Calu3 (cell line): ENCODE measurements around the gene ZBTB47. TPM values are rescaled to one million over a fixed set of nuclear protein-coding genes. Genes with fewer than 3 reads are reported as not detected.

ENCODE experiments used
- BruUV-seq: library from RNA; stranded (reverse); fragments of 400-500 nt; replicated peaks from 2 replicates; lab custom pipeline; 2021; lab: Mats Ljungman, UMichigan
- CTCF ChIA-PET: fragments of 300-600 bp; sonication (Branson Sonifier 250); formaldehyde crosslinking; loops from one replicate; lab custom pipeline; 2022; ENCODE audit warnings: antibody characterized with exemption; lab: Charles Lee
- DNase-seq: peaks from one replicate; pipeline ENCODE4 v3.0.0; 2022
- H3K27ac Mint-ChIP-seq: one replicate; pipeline ENCODE4 v1.8.0; 2022; ENCODE audit warnings: mixed read lengths; ENCODE audit not compliant: unreplicated experiment
- H3K27me3 Mint-ChIP-seq: one replicate; pipeline ENCODE4 v1.8.0; 2022; ENCODE audit warnings: mixed read lengths; ENCODE audit not compliant: unreplicated experiment
- H3K36me3 Mint-ChIP-seq: one replicate; pipeline ENCODE4 v1.8.0; 2022; ENCODE audit warnings: mild to moderate bottlenecking, moderate library complexity, mixed read lengths; ENCODE audit not compliant: insufficient read depth, unreplicated experiment
- H3K4me1 Mint-ChIP-seq: one replicate; pipeline ENCODE4 v1.8.0; 2022; ENCODE audit warnings: mild to moderate bottlenecking, low read depth, mixed read lengths; ENCODE audit not compliant: unreplicated experiment
- H3K4me3 Mint-ChIP-seq: one replicate; pipeline ENCODE4 v1.8.0; 2022; ENCODE audit warnings: mild to moderate bottlenecking, low read depth, moderate library complexity, mixed read lengths; ENCODE audit not compliant: unreplicated experiment
- H3K9me3 Mint-ChIP-seq: one replicate; pipeline ENCODE4 v1.8.0; 2022; ENCODE audit warnings: low read depth, mixed read lengths; ENCODE audit not compliant: unreplicated experiment
- intact Hi-C: fragments of 100-400 bp; cut with micrococcal nuclease; formaldehyde crosslinking; loops from one replicate; pipeline ENCODE4 v1.10.0; 2022; ENCODE audit not compliant: unreplicated experiment
- total RNA-seq: library from RNA; stranded (reverse); gene quantifications from 2 replicates; pipeline ENCODE4 v1.2.3, GENCODE V29; 2022
- TF ChIP-seq, protein P1 (sequence below): fragments of 200-600 bp; IDR thresholded peaks from one replicate; pipeline ENCODE4 v1.8.0; 2022; ENCODE audit warnings: antibody characterized with exemption; ENCODE audit not compliant: unreplicated experiment

Gene ZBTB47
- total RNA-seq, 1 experiment from 2014 or later, result 7.2 TPM

DNA sequence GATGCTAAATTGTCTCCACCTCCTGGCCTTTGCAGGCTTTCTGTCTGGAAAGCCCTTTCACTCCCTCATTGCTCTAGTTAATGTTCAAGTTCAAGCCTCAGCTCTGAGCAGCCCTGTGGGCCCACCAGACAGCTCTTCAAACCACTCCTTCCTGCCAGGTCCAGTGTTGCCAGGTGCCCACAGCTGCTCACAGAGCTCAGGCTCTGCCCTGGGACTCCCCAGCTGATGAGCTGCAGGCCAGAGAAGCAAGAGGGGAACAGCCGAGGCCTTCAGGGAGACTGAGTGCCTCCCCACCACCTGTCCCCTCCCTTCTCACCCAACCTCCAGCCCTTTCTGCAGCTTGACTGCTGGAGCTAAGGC, 1.3 kb upstream of the ZBTB47 start:
- DNase-seq, result no peak
- TF ChIP-seq, protein P1, sequence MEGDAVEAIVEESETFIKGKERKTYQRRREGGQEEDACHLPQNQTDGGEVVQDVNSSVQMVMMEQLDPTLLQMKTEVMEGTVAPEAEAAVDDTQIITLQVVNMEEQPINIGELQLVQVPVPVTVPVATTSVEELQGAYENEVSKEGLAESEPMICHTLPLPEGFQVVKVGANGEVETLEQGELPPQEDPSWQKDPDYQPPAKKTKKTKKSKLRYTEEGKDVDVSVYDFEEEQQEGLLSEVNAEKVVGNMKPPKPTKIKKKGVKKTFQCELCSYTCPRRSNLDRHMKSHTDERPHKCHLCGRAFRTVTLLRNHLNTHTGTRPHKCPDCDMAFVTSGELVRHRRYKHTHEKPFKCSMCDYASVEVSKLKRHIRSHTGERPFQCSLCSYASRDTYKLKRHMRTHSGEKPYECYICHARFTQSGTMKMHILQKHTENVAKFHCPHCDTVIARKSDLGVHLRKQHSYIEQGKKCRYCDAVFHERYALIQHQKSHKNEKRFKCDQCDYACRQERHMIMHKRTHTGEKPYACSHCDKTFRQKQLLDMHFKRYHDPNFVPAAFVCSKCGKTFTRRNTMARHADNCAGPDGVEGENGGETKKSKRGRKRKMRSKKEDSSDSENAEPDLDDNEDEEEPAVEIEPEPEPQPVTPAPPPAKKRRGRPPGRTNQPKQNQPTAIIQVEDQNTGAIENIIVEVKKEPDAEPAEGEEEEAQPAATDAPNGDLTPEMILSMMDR, result no peak
- Mint-ChIP-seq H3K4me1 (peaks cover 20% of the 10 kb centered on the region), H3K36me3 (peaks cover 12% of the 10 kb centered on the region), H3K4me3 (peak overlapping the region; percentile 71), H3K27me3 (no peaks in the 10 kb centered on the region), H3K9me3 (no peaks in the 10 kb centered on the region), H3K27ac (peak overlapping the region; percentile 60)
- BruUV-seq, result no TSS peak
- CTCF ChIA-PET, result interaction anchor here (1.5 to 1.7 kb wide), 2 partner anchors 14 to 92 kb away, joined by 3 to 7 read pairs; no protein-coding TSS in a partner anchor
- intact Hi-C loops, result loop anchor here (2.0 kb wide), 1 partner anchor 93 kb away; no protein-coding TSS in a partner anchor

DNA sequence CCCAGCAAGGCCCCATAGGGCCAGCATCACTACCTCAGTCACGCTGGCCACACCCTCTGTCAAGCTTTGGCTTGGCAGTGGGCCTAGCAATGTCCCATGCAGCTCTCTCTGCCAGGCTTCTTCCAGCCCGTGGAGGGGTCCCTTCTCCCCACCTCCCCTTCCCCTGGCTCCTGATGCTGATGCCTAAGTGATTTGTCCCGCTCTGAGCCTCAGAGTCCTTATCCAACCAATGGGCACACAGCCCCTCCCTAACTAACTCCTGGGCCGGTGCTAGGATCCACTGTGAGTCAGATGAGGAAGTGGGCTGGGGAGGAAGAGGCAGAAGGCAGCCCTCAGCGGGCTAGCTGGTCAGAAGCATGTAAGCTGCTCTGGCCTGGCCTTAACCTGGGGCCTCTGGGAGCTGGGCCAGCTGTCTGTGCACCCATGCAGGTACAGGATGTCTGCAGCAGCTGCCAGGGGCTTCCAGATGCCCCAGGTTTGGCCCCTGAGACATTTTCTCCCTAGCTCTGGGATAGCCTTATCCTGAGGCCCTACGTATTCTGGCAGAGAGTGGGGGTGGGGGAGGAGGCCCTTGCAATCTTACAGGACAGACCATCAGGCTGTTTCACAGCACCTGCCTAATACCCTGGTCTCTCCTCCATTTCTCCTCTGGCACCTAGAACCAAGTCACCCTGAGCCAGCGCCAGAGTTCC, 740 bp upstream of the ZBTB47 start:
- no TSS peak for BruUV-seq
- H3K27me3 Mint-ChIP-seq, result no peaks in the 10 kb centered on the region
- intact Hi-C loops, result loop anchor here (2.0 kb wide), 1 partner anchor 92 kb away; no protein-coding TSS in a partner anchor
- H3K9me3 Mint-ChIP-seq, result no peaks in the 10 kb centered on the region
- DNase-seq, result peak; percentile 73
- H3K4me3 Mint-ChIP-seq, result peak overlapping the region; percentile 71
- H3K4me1 Mint-ChIP-seq, result peaks cover 20% of the 10 kb centered on the region
- peaks cover 15% of the 10 kb centered on the region for H3K36me3 Mint-ChIP-seq
- CTCF ChIA-PET, result interaction anchor here (0.7 to 1.7 kb wide), 3 partner anchors 13 to 1514 kb away, joined by 3 to 7 read pairs (median 3); no protein-coding TSS in a partner anchor
- TF ChIP-seq, protein P1, result no peak
- H3K27ac Mint-ChIP-seq, result peak overlapping the region; percentile 60

DNA sequence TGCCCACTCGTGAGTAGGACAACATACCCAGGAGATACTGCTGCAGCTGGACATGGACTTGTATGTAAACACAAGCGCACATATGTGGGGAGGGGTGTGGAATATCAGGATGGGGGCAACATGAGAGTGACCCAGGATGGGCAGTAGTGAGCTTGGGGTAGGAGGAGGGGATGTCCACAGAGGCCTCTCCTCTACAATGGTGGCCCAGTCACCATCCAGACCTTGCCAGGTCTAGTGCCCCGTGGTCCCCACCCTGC, 266 bp upstream of the ZBTB47 start:
- TF ChIP-seq, protein P1, result no peak
- no TSS peak for BruUV-seq
- peak overlapping the region; percentile 71 for H3K4me3 Mint-ChIP-seq
- H3K4me1 Mint-ChIP-seq, result peaks cover 20% of the 10 kb centered on the region
- H3K27me3 Mint-ChIP-seq, result no peaks in the 10 kb centered on the region
- DNase-seq, result no peak
- intact Hi-C loops, result loop anchor here (2.0 kb wide), 1 partner anchor 92 kb away; no protein-coding TSS in a partner anchor
- CTCF ChIA-PET, result no interaction called here
- peak overlapping the region; percentile 60 for H3K27ac Mint-ChIP-seq
- peaks cover 15% of the 10 kb centered on the region for H3K36me3 Mint-ChIP-seq
- no peaks in the 10 kb centered on the region for H3K9me3 Mint-ChIP-seq

DNA sequence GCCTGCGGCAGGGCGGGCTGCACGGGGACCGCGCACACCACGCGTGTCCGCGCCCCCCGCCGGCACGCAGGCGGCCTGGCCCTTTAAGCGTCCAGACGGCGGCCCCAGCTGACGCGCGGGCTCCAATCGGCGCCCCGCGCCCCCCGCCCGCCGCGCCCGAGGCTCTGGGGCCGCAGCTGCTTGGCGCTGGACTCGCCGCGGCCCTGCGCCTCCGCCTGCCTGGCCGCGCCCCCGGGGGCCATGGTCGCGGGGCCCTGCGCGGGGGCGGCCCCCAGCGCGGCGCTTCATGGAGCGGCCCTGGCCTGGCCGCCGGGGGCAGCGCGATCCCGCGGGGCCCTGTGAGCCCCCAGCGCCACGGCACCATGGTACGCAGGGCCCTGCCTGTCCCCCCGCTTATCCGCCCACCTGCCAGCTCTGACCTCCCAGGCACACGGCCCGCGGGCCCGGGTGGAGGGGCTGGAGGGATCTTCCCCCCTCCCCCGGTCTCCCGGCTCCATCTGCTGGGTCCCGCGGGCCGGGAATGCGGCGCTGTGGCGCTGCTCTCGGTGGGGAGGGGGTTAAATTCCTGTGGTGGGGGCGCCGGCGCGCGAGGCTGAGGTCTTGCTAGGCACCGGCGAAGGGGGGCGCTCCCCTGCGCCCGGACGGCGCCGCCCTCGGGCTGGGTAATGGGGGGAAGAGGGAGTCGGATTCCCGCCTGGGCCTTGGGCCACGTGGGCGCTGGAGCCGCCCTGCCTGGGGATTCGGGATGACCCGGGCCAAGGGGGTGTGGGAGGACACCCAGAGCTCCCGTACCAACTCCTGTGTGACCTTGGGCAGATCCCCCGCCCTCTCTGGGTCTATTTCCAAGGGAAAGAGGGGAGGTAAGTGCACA, 1.1 kb downstream of the ZBTB47 start:
- CTCF ChIA-PET, result interaction anchor here (0.6 kb wide), 1 partner anchor 89 kb away, joined by 4 read pairs; no protein-coding TSS in a partner anchor
- no peaks in the 10 kb centered on the region for H3K9me3 Mint-ChIP-seq
- no peak overlapping the region for H3K27ac Mint-ChIP-seq
- peak overlapping the region; percentile 34 for H3K4me3 Mint-ChIP-seq
- H3K36me3 Mint-ChIP-seq, result peaks cover 15% of the 10 kb centered on the region
- BruUV-seq, result no TSS peak
- DNase-seq, result peak; percentile 32
- peaks cover 20% of the 10 kb centered on the region for H3K4me1 Mint-ChIP-seq
- intact Hi-C loops, result no loop called here
- no peaks in the 10 kb centered on the region for H3K27me3 Mint-ChIP-seq
- TF ChIP-seq, protein P1, result no peak
